OCI-LY1 (cell line): ENCODE results near the gene BRD7.

Experiments
- H2AFZ ChIP-seq: fragments of 200-600 bp; sonication (generic), shearing (Covaris generic); 2 replicates; pipeline ENCODE4 v1.6.0; 2014; ENCODE audit warnings: antibody characterized with exemption, mild to moderate bottlenecking, low read length
- H3F3A ChIP-seq: fragments of 200-600 bp; sonication (generic), shearing (Covaris generic); 2 replicates; pipeline ENCODE4 v1.6.0; 2014; ENCODE audit warnings: mild to moderate bottlenecking, antibody characterized with exemption, low read length, moderate library complexity; ENCODE audit not compliant: insufficient read depth
- H3K27ac ChIP-seq: fragments of 200-600 bp; sonication (generic); 2 replicates; pipeline ENCODE4 v1.5.1; 2014; ENCODE audit warnings: low read length, mixed run types, mild to moderate bottlenecking, low read depth; ENCODE audit not compliant: poor library complexity, severe bottlenecking
- H3K27me3 ChIP-seq: fragments of 200-600 bp; sonication (generic); 2 replicates; pipeline ENCODE4 v1.6.0; 2014; ENCODE audit warnings: antibody characterized with exemption, mild to moderate bottlenecking, low read length, moderate library complexity; ENCODE audit not compliant: insufficient read depth
- H3K36me3 ChIP-seq: fragments of 200-600 bp; sonication (generic); 2 replicates; pipeline ENCODE4 v1.6.1; 2014; ENCODE audit warnings: mild to moderate bottlenecking, antibody characterized with exemption, low read length, moderate library complexity, mixed read lengths; ENCODE audit not compliant: insufficient read depth
- H3K4me1 ChIP-seq: fragments of 200-600 bp; sonication (generic); 2 replicates; pipeline ENCODE4 v1.5.1; 2014; ENCODE audit warnings: mild to moderate bottlenecking, low read length, moderate library complexity; ENCODE audit not compliant: insufficient read depth, severe bottlenecking
- H3K4me2 ChIP-seq: fragments of 200-600 bp; sonication (generic), shearing (Covaris generic); 2 replicates; pipeline ENCODE4 v1.6.1; 2014; ENCODE audit warnings: low read length
- H3K4me3 ChIP-seq: fragments of 200-600 bp; sonication (generic); 2 replicates; pipeline ENCODE4 v1.5.1; 2014; ENCODE audit warnings: low read length, low read depth, mild to moderate bottlenecking, mixed read lengths; ENCODE audit not compliant: poor library complexity, severe bottlenecking
- H3K79me2 ChIP-seq: fragments of 200-600 bp; shearing (Covaris generic); 2 replicates; pipeline ENCODE4 v1.6.1; 2016; ENCODE audit warnings: mixed run types, low read length, mixed read lengths; ENCODE audit not compliant: insufficient read depth
- H3K9ac ChIP-seq: fragments of 200-600 bp; sonication (generic), shearing (Covaris generic); 2 replicates; pipeline ENCODE4 v1.6.1; 2014; ENCODE audit warnings: mild to moderate bottlenecking, low read length, mixed read lengths
- H3K9me2 ChIP-seq: fragments of 200-600 bp; sonication (generic), shearing (Covaris generic); 2 replicates; pipeline ENCODE4 v1.6.1; 2014; ENCODE audit warnings: low read depth, mild to moderate bottlenecking, low read length, mixed read lengths
- H3K9me3 ChIP-seq: fragments of 200-600 bp; shearing (Covaris generic); 2 replicates; pipeline ENCODE4 v1.6.1; 2014; ENCODE audit warnings: low read length, mixed read lengths
- H4K20me1 ChIP-seq: fragments of 200-600 bp; sonication (generic), shearing (Covaris generic); 2 replicates; pipeline ENCODE4 v1.6.0; 2016; ENCODE audit warnings: mild to moderate bottlenecking, low read length; ENCODE audit not compliant: insufficient read depth
- CTCF ChIP-seq: fragments of 200-600 bp; sonication (generic), shearing (Covaris generic); IDR thresholded peaks from 2 replicates; pipeline ENCODE4 v1.5.1; 2017; ENCODE audit warnings: mild to moderate bottlenecking, antibody characterized with exemption, low read length, moderate library complexity, mixed read lengths
- EZH2 ChIP-seq: fragments of 200-600 bp; sonication (generic), shearing (Covaris generic); IDR thresholded peaks from 2 replicates; pipeline ENCODE4 v1.8.0; 2017; ENCODE audit warnings: borderline replicate concordance, mixed run types, mild to moderate bottlenecking, antibody characterized with exemption, low read length, moderate library complexity, mixed read lengths

BRD7 gene

GRCh38 chr16:50403491-50403890 lies 34.7 kb upstream of the BRD7 start:
- no peaks in the 10 kb centered on the region for H3K27me3 ChIP-seq
- H2AFZ ChIP-seq = no peak overlapping the region
- no peak overlapping the region for H3K27ac ChIP-seq
- no peaks in the 10 kb centered on the region for H3K79me2 ChIP-seq
- no peaks in the 10 kb centered on the region for H3F3A ChIP-seq
- no peak for TF ChIP-seq EZH2
- no peaks in the 10 kb centered on the region for H3K9me2 ChIP-seq
- no peak overlapping the region for H3K4me3 ChIP-seq
- H3K36me3 ChIP-seq = no peaks in the 10 kb centered on the region
- H3K9ac ChIP-seq = no peak overlapping the region
- H4K20me1 ChIP-seq = no peaks in the 10 kb centered on the region
- H3K4me1 ChIP-seq = no peaks in the 10 kb centered on the region
- H3K4me2 ChIP-seq = no peak overlapping the region
- H3K9me3 ChIP-seq = no peaks in the 10 kb centered on the region

DNA sequence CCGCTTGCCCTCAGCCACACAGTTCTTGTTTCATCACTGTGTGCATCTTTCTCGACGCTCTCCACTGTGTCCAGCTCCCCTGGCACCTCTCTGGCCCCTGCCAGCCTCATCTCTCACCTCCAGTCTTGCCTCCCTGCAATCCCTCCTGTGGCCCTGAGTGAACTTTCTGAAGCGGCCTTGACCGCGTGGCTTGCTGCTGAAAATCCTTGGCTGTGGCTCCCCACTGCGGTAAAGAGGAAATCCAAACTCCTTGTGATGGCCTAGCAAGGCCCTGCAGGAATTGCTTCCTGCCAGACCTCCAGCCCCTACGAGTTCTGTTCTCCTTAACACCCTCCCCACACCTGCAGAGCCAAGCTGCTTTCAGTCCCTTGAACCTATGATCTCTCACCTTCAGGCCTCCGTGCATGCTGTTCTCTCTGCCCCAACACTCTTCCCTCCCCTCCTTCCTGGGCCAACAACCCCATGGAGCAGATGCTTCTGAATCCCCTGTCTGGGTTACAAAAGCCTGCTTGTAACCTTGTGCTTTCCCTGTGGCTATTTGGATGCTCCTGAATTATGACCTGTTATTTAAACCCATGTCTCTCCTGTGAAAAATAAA lies 33.6 kb upstream of the BRD7 start:
- no peaks in the 10 kb centered on the region for H3K79me2 ChIP-seq
- no peak overlapping the region for H3K4me3 ChIP-seq
- TF ChIP-seq EZH2 (no peak), CTCF (no peak)

GRCh38 chr16:50401355-50401754 lies 32.6 kb upstream of the BRD7 start:
- Histone ChIP-seq H2AFZ (no peak overlapping the region), H3K4me2 (no peak overlapping the region), H3K4me1 (no peaks in the 10 kb centered on the region), H3F3A (no peaks in the 10 kb centered on the region), H3K79me2 (no peaks in the 10 kb centered on the region), H4K20me1 (no peaks in the 10 kb centered on the region), H3K9me2 (no peaks in the 10 kb centered on the region), H3K4me3 (no peak overlapping the region), H3K27ac (no peak overlapping the region), H3K9me3 (no peaks in the 10 kb centered on the region), H3K36me3 (no peaks in the 10 kb centered on the region), H3K9ac (no peak overlapping the region), H3K27me3 (no peaks in the 10 kb centered on the region)
- no peak for TF ChIP-seq EZH2
- TF ChIP-seq CTCF = no peak

More for the DNA sequence above, 33.6 kb upstream of the BRD7 start:
- no peaks in the 10 kb centered on the region for H3K36me3 ChIP-seq
- H3F3A ChIP-seq = no peaks in the 10 kb centered on the region
- H3K4me2 ChIP-seq = no peak overlapping the region
- no peaks in the 10 kb centered on the region for H3K9me3 ChIP-seq
- no peak overlapping the region for H3K27ac ChIP-seq
- no peaks in the 10 kb centered on the region for H3K9me2 ChIP-seq
- H2AFZ ChIP-seq = no peak overlapping the region
- H3K27me3 ChIP-seq = no peaks in the 10 kb centered on the region
- no peaks in the 10 kb centered on the region for H4K20me1 ChIP-seq
- no peaks in the 10 kb centered on the region for H3K4me1 ChIP-seq
- no peak overlapping the region for H3K9ac ChIP-seq

GRCh38 chr16:50400967-50401348 lies 32.2 kb upstream of the BRD7 start:
- Histone ChIP-seq H3K79me2 (no peaks in the 10 kb centered on the region), H3K4me2 (no peak overlapping the region), H3K36me3 (no peaks in the 10 kb centered on the region), H3K27me3 (no peaks in the 10 kb centered on the region), H3K9me2 (no peaks in the 10 kb centered on the region), H3K4me3 (no peak overlapping the region), H3K9ac (no peak overlapping the region), H3K4me1 (peaks cover 3% of the 10 kb centered on the region), H2AFZ (no peak overlapping the region), H3F3A (no peaks in the 10 kb centered on the region), H3K27ac (no peak overlapping the region), H3K9me3 (no peaks in the 10 kb centered on the region), H4K20me1 (no peaks in the 10 kb centered on the region)
- TF ChIP-seq EZH2 = no peak
- TF ChIP-seq CTCF = no peak
